GM23338 (cell line): ENCODE data around the gene ABCB8. TPM values are rescaled to one million over a fixed set of nuclear protein-coding genes. Genes with fewer than 3 reads are reported as not detected.

Experiments used
- ATAC-seq: fragments of 200-7000 bp; cut with Tn5 transposase; 3 replicates; pipeline ENCODE4 v1.9.1; 2020
- DNase-seq: peaks from one replicate; pipeline ENCODE4 v3.0.0-alpha.2; 2015; ENCODE audit warnings: low spot score
- H2AFZ ChIP-seq: fragments of 200-600 bp; sonication (generic); 2 replicates; pipeline ENCODE4 v1.8.0; 2016; ENCODE audit warnings: antibody characterized with exemption, mild to moderate bottlenecking, moderate library complexity
- H3F3A ChIP-seq: fragments of 200-600 bp; sonication (generic); replicated peaks from 2 replicates; pipeline ENCODE4 v1.8.0; 2017; ENCODE audit warnings: antibody characterized with exemption, mixed run types, low read depth
- H3K27ac ChIP-seq: fragments of 200-600 bp; sonication (generic); 2 replicates; pipeline ENCODE4 v1.6.1; 2016; ENCODE audit warnings: low read depth
- H3K27me3 ChIP-seq: fragments of 200-600 bp; sonication (generic); 2 replicates; pipeline ENCODE4 v1.8.0; 2016; ENCODE audit warnings: mild to moderate bottlenecking, mixed run types, moderate library complexity; ENCODE audit not compliant: insufficient read depth
- H3K36me3 ChIP-seq: fragments of 200-600 bp; sonication (generic); 2 replicates; pipeline ENCODE4 v1.8.0; 2016; ENCODE audit warnings: mild to moderate bottlenecking; ENCODE audit not compliant: insufficient read depth
- H3K4me1 ChIP-seq: fragments of 200-600 bp; sonication (generic); 2 replicates; pipeline ENCODE4 v1.8.0; 2016; ENCODE audit warnings: mild to moderate bottlenecking, moderate library complexity; ENCODE audit not compliant: insufficient read depth
- H3K4me2 ChIP-seq: fragments of 200-600 bp; sonication (generic); 2 replicates; pipeline ENCODE4 v1.7.1; 2017; ENCODE audit warnings: mixed run types
- H3K4me3 ChIP-seq: fragments of 200-600 bp; sonication (generic); 2 replicates; pipeline ENCODE4 v1.6.1; 2016; ENCODE audit warnings: mixed run types
- H3K79me2 ChIP-seq: fragments of 200-600 bp; sonication (generic); replicated peaks from 2 replicates; pipeline ENCODE4 v1.8.0; 2017; ENCODE audit warnings: mild to moderate bottlenecking; ENCODE audit not compliant: insufficient read depth
- H3K9me2 ChIP-seq: fragments of 200-600 bp; sonication (generic); 2 replicates; pipeline ENCODE4 v1.8.0; 2017; ENCODE audit not compliant: insufficient read depth
- H4K20me1 ChIP-seq: fragments of 200-600 bp; sonication (generic); replicated peaks from 2 replicates; pipeline ENCODE4 v1.8.0; 2017; ENCODE audit warnings: mild to moderate bottlenecking; ENCODE audit not compliant: insufficient read depth
- H3K27ac Mint-ChIP-seq: 2 replicates; pipeline ENCODE4 v1.8.0; 2020; ENCODE audit warnings: inconsistent platforms, mild to moderate bottlenecking, moderate library complexity, mixed read lengths
- H3K27me3 Mint-ChIP-seq: 3 replicates; pipeline ENCODE4 v1.8.0; 2022; ENCODE audit warnings: low read depth, mild to moderate bottlenecking, moderate library complexity, mixed read lengths, inconsistent platforms; ENCODE audit not compliant: insufficient read depth, poor library complexity
- H3K36me3 Mint-ChIP-seq: 3 replicates; pipeline ENCODE4 v1.8.0; 2021; ENCODE audit warnings: low read depth, mild to moderate bottlenecking, inconsistent platforms, moderate library complexity, mixed read lengths
- H3K4me1 Mint-ChIP-seq: 3 replicates; pipeline ENCODE4 v1.8.0; 2020; ENCODE audit warnings: mild to moderate bottlenecking, inconsistent platforms, mixed read lengths
- H3K4me3 Mint-ChIP-seq: 3 replicates; pipeline ENCODE4 v1.8.0; 2021; ENCODE audit warnings: moderate library complexity, mild to moderate bottlenecking, inconsistent platforms, mixed read lengths
- H3K9me3 Mint-ChIP-seq: 3 replicates; pipeline ENCODE4 v1.8.0; 2020; ENCODE audit warnings: moderate library complexity, mild to moderate bottlenecking, inconsistent platforms, mixed read lengths
- CREB1 ChIP-seq: fragments of 250-450 bp; sonication (Bioruptor Pico); IDR thresholded peaks from 2 replicates; pipeline ENCODE4 v1.5.0; 2020; ENCODE audit warnings: low read depth, mild to moderate bottlenecking, moderate library complexity
- EZH2 ChIP-seq: fragments of 200-600 bp; sonication (generic); IDR thresholded peaks from one replicate; pipeline ENCODE4 v1.8.0; 2017; ENCODE audit warnings: antibody characterized with exemption, mild to moderate bottlenecking, low read depth; ENCODE audit not compliant: unreplicated experiment
- EZH2phosphoT487 ChIP-seq: fragments of 200-600 bp; sonication (generic); IDR thresholded peaks from one replicate; pipeline ENCODE4 v1.8.1; 2018; ENCODE audit warnings: antibody characterized with exemption; ENCODE audit not compliant: unreplicated experiment
- STAT1 ChIP-seq: IDR thresholded peaks from one replicate; pipeline ENCODE4 v1.6.1; 2016; ENCODE audit warnings: antibody characterized with exemption; ENCODE audit not compliant: unreplicated experiment
- ZNF114 ChIP-seq: fragments of 250-450 bp; sonication (Bioruptor Pico); IDR thresholded peaks from 2 replicates; pipeline ENCODE4 v1.5.0; 2020; ENCODE audit warnings: mild to moderate bottlenecking, moderate library complexity
- ZNF331 ChIP-seq: fragments of 250-450 bp; sonication (Bioruptor Pico); IDR thresholded peaks from 2 replicates; pipeline ENCODE4 v1.5.0; 2020; ENCODE audit warnings: low read depth, mild to moderate bottlenecking, moderate library complexity
- polyA plus RNA-seq: library from polyadenylated mRNA; unstranded; fragments of >200 nt; fragmentation: Nextera tagmentation; extraction: Ambion mirVana; gene quantifications from 2 replicates; pipeline ENCODE4 v1.2.1, GENCODE V29; 2016
- total RNA-seq: library from RNA; depleted of rRNA; stranded (reverse); fragments of >200 nt; shearing (Covaris generic); gene quantifications from 2 replicates; pipeline ENCODE4 v1.2.3, GENCODE V29; 2014
- TF ChIP-seq, protein P1 (sequence below), 2 experiments: fragments of 200-600 bp in 1 of 2; sonication (generic) in 1 of 2; conservative IDR thresholded peaks; 2 replicates each; pipeline versions ENCODE4 v1.5.1 to v1.6.1; 2016 to 2017; ENCODE audit warnings: antibody characterized with exemption in 2 of 2, low read depth in 2 of 2, mild to moderate bottlenecking in 2 of 2, moderate library complexity in 1 of 2

Gene ABCB8
- total and polyA plus RNA-seq, 2 experiments from 2014 or later, result 11.4 to 27.1 TPM

GRCh38 chr7:151075978-151076426 is 47.8 kb downstream of the ABCB8 start (continued):
- TF ChIP-seq STAT1, result no peak
- no peak for TF ChIP-seq ZNF114 (CRISPR knock-in tag)
- TF ChIP-seq EZH2phosphoT487, result no peak
- no peak for TF ChIP-seq EZH2
- no peak for TF ChIP-seq ZNF331 (CRISPR knock-in tag)

GRCh38 chr7:151076863-151077704 is 48.8 kb downstream of the ABCB8 start:
- H3K27ac Mint-ChIP-seq, result no peak overlapping the region

DNA sequence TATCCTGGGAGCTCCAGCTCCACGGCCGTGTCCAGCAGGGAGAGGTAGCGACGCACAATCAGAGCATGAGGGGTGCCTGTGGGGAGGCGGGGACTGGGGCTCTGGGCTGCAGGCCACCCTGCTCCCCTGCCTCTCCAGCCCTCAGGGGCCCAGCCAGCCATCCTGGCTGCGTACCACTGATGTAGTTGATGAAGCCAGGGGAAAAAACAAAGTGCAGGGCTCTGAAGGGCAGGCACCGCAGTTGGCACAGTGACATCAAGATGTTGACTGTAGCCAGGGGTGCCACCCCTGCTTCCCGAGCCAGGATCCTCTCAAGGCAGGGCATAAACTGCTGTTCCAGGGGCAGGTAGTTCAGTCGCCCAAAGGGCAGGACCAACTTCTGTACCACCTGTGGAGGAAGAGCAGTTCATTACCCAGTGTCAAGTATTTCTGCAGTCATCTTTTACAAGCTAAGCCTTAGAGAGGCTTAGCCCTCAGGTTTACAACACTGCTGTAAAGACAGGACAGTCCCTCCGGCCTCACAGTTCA is 49.5 kb downstream of the ABCB8 start:
- Mint-ChIP-seq H3K27me3 (peaks cover 21% of the 10 kb centered on the region), H3K4me1 (peaks cover 36% of the 10 kb centered on the region), H3K27ac (no peak overlapping the region), H3K9me3 (peaks cover 2% of the 10 kb centered on the region; the same call in 1 of the 3 replicates), H3K4me3 (peak overlapping the region; percentile 28; the same call in 1 of the 3 replicates), H3K36me3 (peaks cover 28% of the 10 kb centered on the region)
- Histone ChIP-seq H3K4me3 (no peak overlapping the region), H3K4me2 (no peak overlapping the region), H3K27me3 (no peaks in the 10 kb centered on the region), H3K9me2 (no peaks in the 10 kb centered on the region), H4K20me1 (peaks cover 12% of the 10 kb centered on the region), H3F3A (0 out of 2 replicates have a peak, but pooled peaks cover 15% of the 10 kb centered on the region), H2AFZ (no peak overlapping the region), H3K27ac (no peak overlapping the region), H3K4me1 (peaks cover 25% of the 10 kb centered on the region), H3K36me3 (peaks cover 2% of the 10 kb centered on the region; the same call in 1 of the 2 replicates), H3K79me2 (peaks cover 6% of the 10 kb centered on the region; the same call in 1 of the 2 replicates)
- DNase-seq (no peak), ATAC-seq (no peak)
- TF ChIP-seq STAT1, result no peak

More at GRCh38 chr7:151076863-151077704, 48.8 kb downstream of the ABCB8 start:
- H3K9me2 ChIP-seq, result no peaks in the 10 kb centered on the region
- Mint-ChIP-seq H3K4me1 (peaks cover 31% of the 10 kb centered on the region), H3K36me3 (peaks cover 31% of the 10 kb centered on the region), H3K9me3 (peaks cover 2% of the 10 kb centered on the region; the same call in 1 of the 3 replicates), H3K4me3 (no peak overlapping the region), H3K27me3 (peaks cover 22% of the 10 kb centered on the region)
- peaks cover 25% of the 10 kb centered on the region for H3K4me1 ChIP-seq
- DNase-seq (peak; percentile 85), ATAC-seq (peak; percentile 44)
- 0 out of 2 replicates have a peak, but pooled peaks cover 15% of the 10 kb centered on the region for H3F3A ChIP-seq
- H3K27me3 ChIP-seq, result no peaks in the 10 kb centered on the region
- no peak overlapping the region for H2AFZ ChIP-seq
- H3K4me3 ChIP-seq, result no peak overlapping the region
- peak overlapping the region; percentile 60 for H3K4me2 ChIP-seq
- H3K36me3 ChIP-seq, result peaks cover 3% of the 10 kb centered on the region; the same call in 1 of the 2 replicates
- H3K79me2 ChIP-seq, result peaks cover 6% of the 10 kb centered on the region; the same call in 1 of the 2 replicates
- H4K20me1 ChIP-seq, result peaks cover 12% of the 10 kb centered on the region
- 0 out of 2 replicates have a peak overlapping the region, but pooled peaks have one; percentile 26 for H3K27ac ChIP-seq
- TF ChIP-seq, protein P1, sequence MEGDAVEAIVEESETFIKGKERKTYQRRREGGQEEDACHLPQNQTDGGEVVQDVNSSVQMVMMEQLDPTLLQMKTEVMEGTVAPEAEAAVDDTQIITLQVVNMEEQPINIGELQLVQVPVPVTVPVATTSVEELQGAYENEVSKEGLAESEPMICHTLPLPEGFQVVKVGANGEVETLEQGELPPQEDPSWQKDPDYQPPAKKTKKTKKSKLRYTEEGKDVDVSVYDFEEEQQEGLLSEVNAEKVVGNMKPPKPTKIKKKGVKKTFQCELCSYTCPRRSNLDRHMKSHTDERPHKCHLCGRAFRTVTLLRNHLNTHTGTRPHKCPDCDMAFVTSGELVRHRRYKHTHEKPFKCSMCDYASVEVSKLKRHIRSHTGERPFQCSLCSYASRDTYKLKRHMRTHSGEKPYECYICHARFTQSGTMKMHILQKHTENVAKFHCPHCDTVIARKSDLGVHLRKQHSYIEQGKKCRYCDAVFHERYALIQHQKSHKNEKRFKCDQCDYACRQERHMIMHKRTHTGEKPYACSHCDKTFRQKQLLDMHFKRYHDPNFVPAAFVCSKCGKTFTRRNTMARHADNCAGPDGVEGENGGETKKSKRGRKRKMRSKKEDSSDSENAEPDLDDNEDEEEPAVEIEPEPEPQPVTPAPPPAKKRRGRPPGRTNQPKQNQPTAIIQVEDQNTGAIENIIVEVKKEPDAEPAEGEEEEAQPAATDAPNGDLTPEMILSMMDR (conservative IDR thresholded peaks at IDR 0.05; ENCODE audit: low read depth in 2 of 2), result peak; percentile 52 to 56
- TF ChIP-seq CREB1 (no peak), ZNF331 (CRISPR knock-in tag) (no peak)
